ENCODE data around the gene MGP.

The MGP gene

GRCh38 chr12:14903386-14904098, 17.9 kb upstream of the MGP start:
- no peak overlapping the region for H3K27ac ChIP-seq
- TF ChIP-seq ZFX (IDR thresholded peaks at IDR 0.05) (no peak), CTCF (conservative IDR thresholded peaks at IDR 0.05) (no peak)

GRCh38 chr12:14902465-14902864, 16.8 kb upstream of the MGP start:
- TF ChIP-seq CTCF (conservative IDR thresholded peaks at IDR 0.05): no peak
- no peak for TF ChIP-seq ZFX (IDR thresholded peaks at IDR 0.05)
- no peak overlapping the region for H3K27ac ChIP-seq

- no peak overlapping the region for H3K27ac ChIP-seq
Observed at GRCh38 chr12:14901228-14901562, 15.5 kb upstream of the MGP start.

GRCh38 chr12:14900521-14901227, 15.0 kb upstream of the MGP start:
- no peak overlapping the region for H3K27ac ChIP-seq
- TF ChIP-seq CTCF (conservative IDR thresholded peaks at IDR 0.05): no peak
- no peak for TF ChIP-seq ZFX (IDR thresholded peaks at IDR 0.05)

More at GRCh38 chr12:14901228-14901562, 15.5 kb upstream of the MGP start:
- TF ChIP-seq CTCF (conservative IDR thresholded peaks at IDR 0.05) (no peak), ZFX (IDR thresholded peaks at IDR 0.05) (no peak)

GRCh38 chr12:14896521-14897169, 11.0 kb upstream of the MGP start:
- TF ChIP-seq ZFX (IDR thresholded peaks at IDR 0.05) (no peak), CTCF (conservative IDR thresholded peaks at IDR 0.05) (no peak)
- H3K27ac ChIP-seq: no peak overlapping the region

- H3K27ac ChIP-seq: no peak overlapping the region
- TF ChIP-seq ZFX (IDR thresholded peaks at IDR 0.05) (no peak), CTCF (conservative IDR thresholded peaks at IDR 0.05) (no peak)
Observed at GRCh38 chr12:14893506-14894250, 8.0 kb upstream of the MGP start.

Data from C4-2B (cell line).